IPS-NIHi7 (cell line): ENCODE measurements around the gene DCP1B.

Experiments
- DNase-seq: peaks from one replicate; pipeline ENCODE4 v3.0.0; 2012; ENCODE audit warnings: mixed read lengths; ENCODE audit errors: extremely low spot score

DCP1B gene

GRCh38 chr12:1896964-1897363 lies 107.3 kb downstream of the DCP1B start:
- DNase-seq = no peak
